Uterus (tissue), 2 donors: ENCODE measurements around the gene ABCB8.

Source experiments
- CTCF ChIP-seq, 4 experiments: fragments of 200-600 bp in 2 of 4; fragments of 450-650 bp in 2 of 4; sonication (generic) in 2 of 4; IDR thresholded peaks; one replicate each; pipeline ENCODE4 v1.5.1; 2016 to 2019; ENCODE audit warnings: antibody characterized with exemption in 4 of 4, mild to moderate bottlenecking in 2 of 4, moderate library complexity in 1 of 4
- POLR2A ChIP-seq, 2 donors: fragments of 450-650 bp; IDR thresholded peaks; one replicate each; pipeline ENCODE4 v1.6.1; 2016; ENCODE audit warnings: antibody characterized with exemption in 2 of 2, mild to moderate bottlenecking in 1 of 2, moderate library complexity in 1 of 2

- no peak for TF ChIP-seq CTCF (IDR thresholded peaks at IDR 0.05)
- no peak for TF ChIP-seq POLR2A (IDR thresholded peaks at IDR 0.05)
These were observed 65.5 kb downstream of the ABCB8 start for GRCh38 chr7:151093748-151094147.
